ENCODE results near the gene ABCF2. TPM values are rescaled to one million over a fixed set of nuclear protein-coding genes. Genes with fewer than 3 reads are reported as not detected.

The ABCF2 gene
- total RNA-seq, 1 experiment from 2014 or later, result 63.7 TPM

- H3K27me3 ChIP-seq (ENCODE audit: insufficient read depth, low read length), result no peaks in the 10 kb centered on the region
- POLR2A ChIA-PET, result no interaction called here
- TF ChIP-seq RAD21 (IDR thresholded peaks at IDR 0.05; ENCODE audit: low read depth) (no peak), MAX (IDR thresholded peaks at IDR 0.05) (no peak), YY1 (IDR thresholded peaks at IDR 0.05; ENCODE audit: extremely low read depth, insufficient replicate concordance, low read depth, low read length) (no peak), EZH2phosphoT487 (IDR thresholded peaks at IDR 0.05; ENCODE audit: borderline replicate concordance) (no peak), CBX3 (IDR thresholded peaks at IDR 0.05; ENCODE audit: low read depth) (no peak), ATF3 (IDR thresholded peaks at IDR 0.05) (no peak), EGR1 (IDR thresholded peaks at IDR 0.05; ENCODE audit: low read depth) (no peak), JUND (IDR thresholded peaks at IDR 0.05) (no peak), ZBTB33 (IDR thresholded peaks at IDR 0.05; ENCODE audit: extremely low read depth, insufficient replicate concordance, low read length) (no peak), ZFX (IDR thresholded peaks at IDR 0.05) (no peak), FOSL1 (IDR thresholded peaks at IDR 0.05; ENCODE audit: low read depth) (no peak), EZH2 (IDR thresholded peaks at IDR 0.05) (no peak), CEBPB (IDR thresholded peaks at IDR 0.05; ENCODE audit: low read depth) (no peak), SIN3A (IDR thresholded peaks at IDR 0.05; ENCODE audit: low read depth) (no peak), ZNF274 (IDR thresholded peaks at IDR 0.05; ENCODE audit: low read depth, low read length) (no peak)
- H3K4me1 ChIP-seq (ENCODE audit: control insufficient read depth in 1 of 2, insufficient read depth in 2 of 2, low read length in 2 of 2), result no peaks in the 10 kb centered on the region
- H3K9ac ChIP-seq (ENCODE audit: low read length), result no peak within 1 kb of the TSS
- no peak within 1 kb of the TSS for H3K4me3 ChIP-seq (replicated peaks in 1 of 2; ENCODE audit: low read depth in 1 of 2, low read length in 2 of 2)
- CTCF ChIA-PET, result no interaction called here
- no peak within 1 kb of the TSS for H2AFZ ChIP-seq (ENCODE audit: low read depth, low read length, poor library complexity, severe bottlenecking)
- DNase-seq (ENCODE audit: low read depth, low spot score) (no peak), ATAC-seq (no peak)
- RAD21 ChIA-PET (ENCODE audit: low non-redundant PET in 1 of 2, low total read pairs in 2 of 2, uncharacterized antibody in 2 of 2, unreplicated experiment in 2 of 2), result no interaction called here
- no peaks in the 10 kb centered on the region for H3K36me3 ChIP-seq (ENCODE audit: control insufficient read depth in 1 of 2, insufficient read depth in 2 of 2, low read length in 2 of 2)
- no peaks in the 10 kb centered on the region for H3K9me2 ChIP-seq (ENCODE audit: insufficient read depth)
- BruUV-seq (replicated peaks), result no TSS peak
- H4K20me1 ChIP-seq (ENCODE audit: insufficient read depth), result no peaks in the 10 kb centered on the region
- intact Hi-C loops (cut with micrococcal nuclease), result no loop called here
- H3K79me2 ChIP-seq (ENCODE audit: insufficient read depth, low read length), result no peaks in the 10 kb centered on the region
- H3K4me2 ChIP-seq (ENCODE audit: low read length), result no peak within 1 kb of the TSS
- H3K27ac ChIP-seq (ENCODE audit: low read depth, low read length), result no peak within 1 kb of the TSS
- no peaks in the 10 kb centered on the region for H3K9me3 ChIP-seq (ENCODE audit: control insufficient read depth in 1 of 2, insufficient read depth in 1 of 2, low read depth in 1 of 2, low read length in 2 of 2)
Measured at GRCh38 chr7:151186640-151187408, 40.2 kb downstream of the ABCF2 start, which contains the start of gene ASB10. ASB10 (minus strand) TSS chr7:151187250; CDS start chr7:151187130, 120 bp downstream.
